Left cardiac atrium (tissue), 4 donors: Measurements from ENCODE around the gene TSHZ2. TPM values are rescaled to one million over a fixed set of nuclear protein-coding genes. Genes with fewer than 3 reads are reported as not detected.
A peak's percentile ranks its signal among the peaks of the same experiment; 100 is the strongest.
"Not testable (repeated sequence)": the region's sequence is repeated elsewhere in the genome, so short reads cannot be mapped to it uniquely, and the experiment has no call there.

Source experiments
- ATAC-seq, 2 donors: fragments of 200-7000 bp; cut with Tn5 transposase; one replicate each; pipeline ENCODE4 v1.9.1; 2020; ENCODE audit warnings: mild to moderate bottlenecking in 2 of 2, moderate library complexity in 2 of 2
- DNase-seq: peaks from one replicate; pipeline ENCODE4 v3.0.0-alpha.2; 2020
- intact Hi-C, 2 donors: fragments of 100-400 bp; cut with DNase I; formaldehyde crosslinking; loops; one replicate each; pipeline versions ENCODE4 v1.14.1 to v1.15.1; 2022 to 2023
- total RNA-seq, 2 donors: library from RNA; stranded (reverse); fragmentation: NEBNext Ultra II Directional; extraction: Animal tissue kit (Norgen Biotek cat#: 25700); gene quantifications; one replicate each; pipeline ENCODE4 v1.2.1, GENCODE V29; 2021
- donor health status: DM: no; HTN: yes; CAD: no.
- donor health status: DM: no; HTN: yes; CAD: no; lungs with severe emphysema.
- donor health status: DM: yes; HTN: yes; CAD: no.
- donor health status: Dilated cardiomyopathy.

Gene TSHZ2
- total RNA-seq, 2 donors from 2014 or later: 12.0 to 12.6 TPM

- no peak for DNase-seq
- intact Hi-C loops: no loop called here
- ATAC-seq: no peak
These were observed 17.3 kb upstream of the TSHZ2 start for GRCh38 chr20:52954849-52955248.

- intact Hi-C loops: no loop called here
- no peak for ATAC-seq
These were observed 13.9 kb upstream of the TSHZ2 start for GRCh38 chr20:52958211-52958610.

GRCh38 chr20:52959125-52959524 lies 13.0 kb upstream of the TSHZ2 start:
- intact Hi-C loops: no loop called here
- DNase-seq: no peak
- ATAC-seq: no peak

More at GRCh38 chr20:52958211-52958610, 13.9 kb upstream of the TSHZ2 start:
- no peak for DNase-seq

GRCh38 chr20:52962183-52962582 lies 10.0 kb upstream of the TSHZ2 start:
- intact Hi-C loops: no loop called here
- DNase-seq (no peak), ATAC-seq (no peak)

DNA sequence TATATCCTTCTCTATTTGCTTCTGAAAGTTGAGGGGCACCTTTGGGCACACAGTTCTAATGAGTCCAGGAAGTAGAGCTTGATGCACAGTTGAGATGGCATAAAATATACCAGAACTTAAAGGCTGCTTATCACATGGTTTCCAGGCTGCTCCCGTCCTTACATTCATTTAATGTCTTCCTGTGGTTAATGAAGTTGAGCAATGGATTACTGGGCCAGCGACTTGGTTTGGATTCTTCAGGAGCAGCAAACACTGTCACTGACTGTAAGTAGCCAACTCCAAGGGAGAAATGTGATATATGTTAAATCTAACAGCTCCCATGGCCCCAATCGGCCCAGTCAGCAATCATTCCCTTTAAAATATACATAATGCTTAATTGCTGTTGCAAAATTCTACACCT lies 9.0 kb upstream of the TSHZ2 start:
- intact Hi-C loops: no loop called here
- DNase-seq: no peak
- no peak for ATAC-seq

DNA sequence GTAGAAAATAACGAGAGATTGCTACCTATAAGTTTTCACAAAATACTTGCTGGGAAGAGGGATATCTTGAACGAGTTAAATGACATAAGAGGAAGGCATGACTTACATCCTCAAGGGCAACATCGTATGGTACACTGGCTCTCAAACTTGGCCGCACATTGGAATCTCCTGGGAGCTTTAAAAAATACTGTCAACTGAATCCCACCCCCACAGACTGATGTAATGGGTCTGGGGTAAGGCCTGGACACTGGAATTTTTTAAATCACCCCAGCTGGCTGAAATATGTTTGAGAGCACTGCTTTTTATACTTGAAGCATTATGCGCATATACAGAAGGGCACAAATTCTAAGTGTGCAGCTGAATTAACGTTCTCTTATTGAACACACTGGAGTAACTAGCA lies 8.0 kb upstream of the TSHZ2 start:
- intact Hi-C loops: no loop called here
- DNase-seq: no peak
- ATAC-seq: no peak

GRCh38 chr20:52965380-52965779 lies 6.8 kb upstream of the TSHZ2 start:
- intact Hi-C loops: no loop called here
- ATAC-seq (no peak), DNase-seq (no peak)

GRCh38 chr20:52965819-52966218 lies 6.3 kb upstream of the TSHZ2 start:
- DNase-seq: no peak
- intact Hi-C loops: no loop called here
- ATAC-seq: no peak

DNA sequence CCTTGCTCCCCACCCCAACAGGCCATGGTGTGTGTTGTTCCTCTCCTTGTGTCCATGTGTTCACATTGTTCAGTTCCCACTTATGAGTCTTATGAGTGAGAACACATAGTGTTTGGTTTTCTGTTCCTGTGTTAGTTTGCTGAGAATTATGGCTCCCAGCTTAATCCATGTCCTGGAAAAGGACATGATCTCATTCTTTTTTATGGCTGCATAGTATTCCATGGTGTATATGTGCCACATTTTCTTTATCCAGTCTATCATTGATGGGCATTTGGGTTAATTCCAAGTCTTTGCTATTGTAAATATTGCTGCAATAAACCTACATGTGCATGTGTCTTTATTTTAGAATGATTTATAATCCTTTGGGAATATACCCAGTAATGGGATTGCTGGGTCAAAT lies 5.6 kb upstream of the TSHZ2 start:
- ATAC-seq, DNase-seq, intact Hi-C loops: not testable (repeated sequence)

DNA sequence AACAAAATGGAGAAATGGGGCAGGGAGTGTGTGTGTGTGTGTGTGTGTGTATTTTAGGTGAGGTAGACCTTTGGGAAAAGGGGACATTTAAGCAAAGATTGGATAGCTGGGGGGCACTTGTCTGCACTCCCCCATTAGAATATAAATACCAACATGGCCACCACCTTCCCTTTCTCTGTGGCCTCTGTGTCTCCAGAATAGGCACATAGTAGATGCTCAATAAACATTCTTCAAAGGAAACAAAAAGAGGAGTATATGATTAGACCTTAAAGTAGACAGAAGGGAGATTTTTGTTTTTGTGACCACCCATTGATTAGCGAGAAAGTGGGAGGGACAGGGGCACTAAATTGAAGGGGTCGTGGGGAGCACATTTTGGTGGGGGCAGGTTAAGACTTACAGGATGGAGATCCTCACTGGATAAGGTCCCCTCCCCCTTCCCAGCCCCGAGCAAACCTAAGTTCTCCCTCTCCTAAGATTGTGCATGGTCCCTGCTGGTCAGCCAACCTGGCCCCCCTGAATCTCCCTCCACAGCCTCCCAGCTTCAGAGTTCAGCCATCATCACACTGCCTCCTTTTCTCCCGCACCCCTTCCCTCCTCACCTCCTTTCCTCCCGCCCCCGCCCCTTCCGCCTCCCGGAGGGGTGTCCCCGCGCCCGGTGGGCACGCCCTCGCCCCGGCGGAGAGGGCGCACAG lies 514 bp upstream of the TSHZ2 start:
- DNase-seq: no peak
- intact Hi-C loops: no loop called here
- ATAC-seq: no peak

- intact Hi-C loops: no loop called here
- ATAC-seq (peak; percentile 58), DNase-seq (peak; percentile 24)
These were observed 1.0 kb downstream of the TSHZ2 start for GRCh38 chr20:52972965-52973819.

DNA sequence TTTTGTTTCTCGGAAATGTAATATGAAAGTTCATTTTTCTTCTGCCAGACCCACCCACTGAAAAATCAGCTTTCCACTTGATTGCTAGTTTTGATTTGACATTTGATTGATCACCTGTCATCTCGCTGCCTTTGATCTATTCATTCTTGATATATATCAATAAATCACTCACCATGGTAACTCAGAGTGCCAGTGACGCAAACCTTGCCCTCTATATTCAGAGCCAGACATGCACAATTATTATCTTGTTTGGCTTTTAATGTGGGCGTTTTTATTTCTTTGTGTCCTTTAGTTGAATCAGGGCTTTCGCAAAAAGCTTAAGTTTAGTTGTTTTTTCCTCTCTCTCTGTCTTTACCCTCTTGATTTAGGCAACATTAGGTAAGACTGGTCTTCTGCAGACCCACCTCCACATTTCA lies 2.0 kb downstream of the TSHZ2 start:
- ATAC-seq (no peak), DNase-seq (no peak)
- intact Hi-C loops: no loop called here

DNA sequence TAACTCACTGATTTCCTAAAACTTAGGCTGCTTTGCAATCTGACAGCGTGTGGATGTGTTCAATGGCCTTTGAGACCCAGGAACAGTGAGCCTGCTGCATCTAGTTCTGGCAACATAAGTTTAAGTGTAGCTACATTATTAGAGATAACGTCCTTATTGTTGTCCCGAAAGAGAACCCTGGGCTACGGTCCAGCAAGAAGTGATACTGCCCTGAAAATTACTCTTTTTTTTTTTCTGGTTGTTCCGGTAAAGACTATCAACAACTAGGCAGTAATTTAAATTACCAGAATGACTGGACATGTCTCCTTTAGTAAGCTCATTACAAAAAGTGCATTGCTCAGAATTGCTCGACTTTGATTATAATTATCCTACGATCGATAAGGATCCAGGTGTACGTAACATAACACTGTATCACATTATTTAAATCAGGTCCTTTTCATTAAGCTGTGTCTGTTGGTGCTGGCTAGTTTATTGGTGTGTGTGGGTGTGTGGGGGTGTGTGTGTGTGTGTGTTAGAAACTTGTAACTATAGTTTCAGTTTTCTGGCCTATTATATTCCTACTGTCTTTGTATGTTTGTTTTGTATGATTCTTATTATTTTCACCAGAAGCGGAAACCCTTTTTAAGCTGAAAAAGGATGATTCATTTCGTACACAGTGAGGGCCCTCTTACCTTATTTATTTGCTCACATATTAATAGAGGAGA lies 3.0 kb downstream of the TSHZ2 start:
- ATAC-seq (no peak), DNase-seq (no peak)
- intact Hi-C loops: no loop called here

GRCh38 chr20:52975803-52976531 lies 3.8 kb downstream of the TSHZ2 start:
- intact Hi-C loops: no loop called here
- ATAC-seq: no peak
- DNase-seq: no peak

DNA sequence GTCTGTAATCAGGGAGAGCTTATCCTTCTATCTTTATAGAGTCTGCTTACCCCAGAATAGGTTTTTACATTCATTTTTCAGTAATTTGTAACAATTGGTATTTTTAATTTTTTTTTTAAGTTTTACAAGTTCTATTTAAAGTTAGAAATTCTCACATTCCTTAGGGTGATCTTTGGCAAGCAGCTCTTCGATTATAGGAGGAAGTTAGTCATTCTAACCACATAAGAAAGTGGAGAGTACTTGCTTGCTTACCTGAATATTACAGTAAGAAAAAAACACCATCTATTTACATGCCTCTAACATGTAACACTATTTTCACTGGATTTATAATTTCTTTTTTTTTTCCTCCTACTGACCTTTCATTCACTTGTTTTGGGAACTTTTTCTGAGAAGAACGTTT lies 6.7 kb downstream of the TSHZ2 start:
- ATAC-seq (no peak), DNase-seq (no peak)
- intact Hi-C loops: no loop called here

- ATAC-seq (no peak), DNase-seq (no peak)
- intact Hi-C loops: no loop called here
These were observed 8.9 kb downstream of the TSHZ2 start for GRCh38 chr20:52981051-52981450.

DNA sequence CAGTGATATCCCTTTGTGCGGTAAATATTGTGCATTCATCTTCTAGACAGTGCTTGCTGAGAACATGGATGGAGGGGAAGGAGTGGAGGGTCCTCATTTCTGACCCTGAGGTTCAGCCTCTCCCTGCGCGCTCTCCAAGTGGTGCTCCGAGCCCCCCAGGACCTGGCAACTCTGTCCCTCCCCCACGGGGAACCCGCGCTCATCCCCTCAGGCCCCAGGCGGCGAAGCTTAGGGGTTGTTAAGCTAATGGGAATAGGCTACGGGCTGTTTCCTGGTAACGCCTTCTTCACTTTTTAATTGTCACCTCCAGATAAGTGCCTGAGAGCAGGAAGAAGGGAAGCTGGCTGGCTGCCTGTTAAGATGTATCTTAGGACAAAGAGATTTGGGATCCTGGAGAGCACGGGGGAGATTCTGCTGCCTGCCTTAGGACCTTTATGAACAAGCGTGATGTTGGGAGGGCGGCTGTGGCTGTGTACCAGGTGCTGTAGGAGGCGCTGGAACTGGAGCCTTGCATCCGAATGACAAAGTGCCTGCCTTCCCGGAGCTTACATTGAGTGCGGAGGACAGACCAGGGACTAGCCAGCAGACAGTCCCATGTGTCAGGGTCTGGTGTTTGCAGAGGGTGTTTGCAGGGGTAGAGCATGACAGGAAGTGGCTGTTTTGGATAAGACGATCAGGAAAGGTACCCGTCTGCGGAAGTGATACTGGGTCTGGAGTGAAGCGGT lies 11.7 kb downstream of the TSHZ2 start:
- no peak for DNase-seq
- no peak for ATAC-seq
- intact Hi-C loops: no loop called here

GRCh38 chr20:52984451-52984810 lies 12.3 kb downstream of the TSHZ2 start:
- ATAC-seq (no peak), DNase-seq (no peak)
- intact Hi-C loops: no loop called here

- ATAC-seq: no peak
These were observed 13.5 kb downstream of the TSHZ2 start for GRCh38 chr20:52985687-52986086.

More at GRCh38 chr20:52985687-52986086, 13.5 kb downstream of the TSHZ2 start:
- intact Hi-C loops: no loop called here
- no peak for DNase-seq
